Heart left ventricle (tissue), 16 donors: Measurements from ENCODE around the gene NEK10. TPM values are rescaled to one million over a fixed set of nuclear protein-coding genes. Genes with fewer than 3 reads are reported as not detected.

Experiments
- ATAC-seq, 4 donors: fragments of 200-7000 bp; cut with Tn5 transposase; one replicate each; pipeline ENCODE4 v1.9.1; 2020 to 2022; ENCODE audit warnings: moderate library complexity in 4 of 4, mild to moderate bottlenecking in 3 of 4, moderate number of reproducible peaks in 1 of 4
- DNase-seq, 5 donors: peaks; one replicate each; pipeline ENCODE4 v3.0.0-alpha.2; 2020
- H3K27ac ChIP-seq, 12 donors: fragments of 200-600 bp; sonication (generic) in 4 of 12; one replicate each; pipeline versions ENCODE4 v1.5.0 to v1.8.0; 2016 to 2022; ENCODE audit warnings: mild to moderate bottlenecking in 2 of 12
- H3K27me3 ChIP-seq, 9 donors: fragments of 200-600 bp; sonication (generic) in 2 of 9; one replicate each; pipeline versions ENCODE4 v1.5.1 to v1.8.0; 2016 to 2022; ENCODE audit warnings: mild to moderate bottlenecking in 3 of 9
- H3K36me3 ChIP-seq, 9 donors: fragments of 200-600 bp; sonication (generic) in 2 of 9; one replicate each; pipeline versions ENCODE4 v1.5.0 to v1.8.0; 2018 to 2022; ENCODE audit warnings: mild to moderate bottlenecking in 2 of 9
- H3K4me1 ChIP-seq, 12 donors: fragments of 200-600 bp; sonication (generic) in 4 of 12; one replicate each; pipeline versions ENCODE4 v1.5.0 to v1.8.0; 2016 to 2022; ENCODE audit warnings: mild to moderate bottlenecking in 3 of 12
- H3K4me3 ChIP-seq, 12 donors: fragments of 200-600 bp; sonication (generic) in 4 of 12; one replicate each; pipeline versions ENCODE4 v1.5.0 to v1.8.0; 2017 to 2022; ENCODE audit warnings: mild to moderate bottlenecking in 9 of 12, moderate library complexity in 4 of 12
- H3K9me3 ChIP-seq, 12 donors: fragments of 200-600 bp; sonication (generic) in 4 of 12; one replicate each; pipeline versions ENCODE4 v1.5.0 to v1.8.0; 2016 to 2022; ENCODE audit warnings: mild to moderate bottlenecking in 1 of 12
- CTCF ChIP-seq, 12 donors: fragments of 200-600 bp; sonication (generic) in 4 of 12; IDR thresholded peaks; one replicate each; pipeline versions ENCODE4 v1.5.0 to v1.8.0; 2018 to 2022; ENCODE audit warnings: antibody characterized with exemption in 12 of 12, mild to moderate bottlenecking in 5 of 12
- POLR2A ChIP-seq, 2 donors: fragments of 450-650 bp; IDR thresholded peaks; one replicate each; pipeline ENCODE4 v1.6.1; 2017; ENCODE audit warnings: antibody characterized with exemption in 2 of 2, mild to moderate bottlenecking in 2 of 2, moderate library complexity in 2 of 2
- WGBS, 4 donors: extraction: QIAGEN DNeasy Blood & Tissue Kit in 2 of 4; methylation state at CpG; one replicate each; pipeline versions ENCODE4 v1.1.5 to v1.1.7; 2013 to 2018; 5-methylcytosine and 5-hydroxymethylcytosine counted together
- intact Hi-C, 10 donors: fragments of 100-400 bp; cut with DNase I; formaldehyde crosslinking; loops; one replicate each; pipeline versions ENCODE4 v1.11.1 to v1.14.2; 2022
- polyA plus RNA-seq, 2 donors: library from polyadenylated mRNA; stranded (reverse); fragments of 200-250 nt; gene quantifications; one replicate each; pipeline ENCODE4 v1.2.3, GENCODE V29; 2013
- total RNA-seq, 9 donors: library from RNA; depleted of rRNA in 2 of 9; stranded (reverse); fragments of >200 nt in 2 of 9; fragmentation: NEBNext Ultra II Directional in 3 of 9; extraction: Animal tissue kit (Norgen Biotek cat#: 25700) in 3 of 9; gene quantifications; one replicate each; pipeline versions ENCODE4 v1.1.0 to v1.2.4, GENCODE V29; 2016 to 2023
- donor health status: ischemic (EF 13 %, LVEDD 7.1; RV severe dilation, severe dysfunction).
- donor health status: healthy with polysubstance abuse.
- donor health status: DM: no; HTN: yes; CAD: no.
- donor health status: DM: no; HTN: no; CAD: no.
- donor health status: ischemic (EF 25% LVEDD 6.9; RV normal size, moderate dysfunction).
- donor health status: ischemic (EF 25% LVEDD 5.7; RV mildly dilated, moderate dysfunction).
- donor health status: healthy.
- donor health status: DM: yes; HTN: yes; CAD: no.
- donor health status: ischemic (EF 35%, LVEDD 5.7; RV mildly dilated, moderate dysfunction).
- donor health status: nonischemic (EF 11% LVEDD 7.7; RV severe dilation, severe dysfunction).
- donor health status: DM: yes; HTN: yes; CAD: no.
- donor health status: PGD.
- donor health status: ischemic (EF 29% LVEDD 5.4; RV normal size, mild dysfunction).
- donor health status: nonischemic (EF 23%, LVEDD 6.1; RV moderate dilation, normal function).

The NEK10 gene
- total and polyA plus RNA-seq, 11 donors = 0.72 to 22.5 (median 7.1) TPM

GRCh38 chr3:27279123-27279522 lies 90.1 kb downstream of the NEK10 start:
- Histone ChIP-seq H3K36me3 (peaks cover 0 to 2% (median 0%) of the 10 kb centered on the region in 9 donors), H3K27me3 (no peaks in the 10 kb centered on the region), H3K9me3 (no peaks in the 10 kb centered on the region), H3K4me3 (no peak overlapping the region), H3K27ac (no peak overlapping the region), H3K4me1 (no peaks in the 10 kb centered on the region)
- no peak for TF ChIP-seq POLR2A (IDR thresholded peaks at IDR 0.05)
- peak in 10 of 12 donors; percentile 15 to 60 (median 44) for TF ChIP-seq CTCF (IDR thresholded peaks at IDR 0.05)
- DNase-seq = no peak
- ATAC-seq = no peak
- WGBS, 4 donors = 45 to 77% (median 61%) methylated on average over 1 of the region's 1 CpG
- intact Hi-C loops = loop anchor here in 9 of 10 donors (1.0 to 10.0 kb wide), 4 partner anchors 144 to 147 kb away; no protein-coding TSS in a partner anchor

- ATAC-seq = no peak
- H3K4me3 ChIP-seq = no peak overlapping the region
- H3K36me3 ChIP-seq = peaks cover 0 to 2% (median 0%) of the 10 kb centered on the region in 9 donors
- H3K27me3 ChIP-seq = no peaks in the 10 kb centered on the region
- no peak for DNase-seq
- H3K27ac ChIP-seq = no peak overlapping the region
- no peaks in the 10 kb centered on the region for H3K9me3 ChIP-seq
- WGBS, 4 donors = 60 to 86% (median 70%) methylated on average over 3 of the region's 3 CpGs
- TF ChIP-seq POLR2A (IDR thresholded peaks at IDR 0.05) (no peak), CTCF (IDR thresholded peaks at IDR 0.05) (no peak)
- no peaks in the 10 kb centered on the region for H3K4me1 ChIP-seq
- intact Hi-C loops = loop anchor here in 9 of 10 donors (1.0 to 10.0 kb wide), 4 partner anchors 144 to 146 kb away; no protein-coding TSS in a partner anchor
These were observed 90.7 kb downstream of the NEK10 start for GRCh38 chr3:27278383-27279055.

- no peak overlapping the region for H3K27ac ChIP-seq
- no peaks in the 10 kb centered on the region for H3K4me1 ChIP-seq
- 91 to 97% (median 92%) methylated on average over 5 of the region's 5 CpGs for WGBS, 4 donors
- TF ChIP-seq CTCF (IDR thresholded peaks at IDR 0.05) (no peak), POLR2A (IDR thresholded peaks at IDR 0.05) (no peak)
- H3K9me3 ChIP-seq = no peaks in the 10 kb centered on the region
- intact Hi-C loops = loop anchor here in 4 of 10 donors (5.0 to 10.0 kb wide), 2 partner anchors 141 to 143 kb away; no protein-coding TSS in a partner anchor
- ATAC-seq = no peak
- no peak for DNase-seq
- no peaks in the 10 kb centered on the region for H3K36me3 ChIP-seq
- H3K4me3 ChIP-seq = no peak overlapping the region
- H3K27me3 ChIP-seq = no peaks in the 10 kb centered on the region
These were observed 93.7 kb downstream of the NEK10 start for GRCh38 chr3:27275441-27275990.

GRCh38 chr3:27271890-27272289 lies 97.3 kb downstream of the NEK10 start:
- ATAC-seq = no peak
- no peaks in the 10 kb centered on the region for H3K36me3 ChIP-seq
- intact Hi-C loops = loop anchor here in 2 of 10 donors (10.0 kb wide), 1 partner anchor 137 kb away; no protein-coding TSS in a partner anchor

More at GRCh38 chr3:27271890-27272289, 97.3 kb downstream of the NEK10 start:
- no peak for TF ChIP-seq POLR2A (IDR thresholded peaks at IDR 0.05)
- TF ChIP-seq CTCF (IDR thresholded peaks at IDR 0.05) = no peak
- Histone ChIP-seq H3K4me1 (no peaks in the 10 kb centered on the region), H3K27me3 (no peaks in the 10 kb centered on the region), H3K4me3 (no peak overlapping the region), H3K27ac (no peak overlapping the region), H3K9me3 (peaks cover 0 to 5% (median 0%) of the 10 kb centered on the region in 12 donors)
- DNase-seq = no peak
